ENCODE results near the gene PRSS16. TPM values are rescaled to one million over a fixed set of nuclear protein-coding genes. Genes with fewer than 3 reads are reported as not detected.

The PRSS16 gene
- total RNA-seq, 1 experiment from 2014 or later = 0.64 TPM

DNA sequence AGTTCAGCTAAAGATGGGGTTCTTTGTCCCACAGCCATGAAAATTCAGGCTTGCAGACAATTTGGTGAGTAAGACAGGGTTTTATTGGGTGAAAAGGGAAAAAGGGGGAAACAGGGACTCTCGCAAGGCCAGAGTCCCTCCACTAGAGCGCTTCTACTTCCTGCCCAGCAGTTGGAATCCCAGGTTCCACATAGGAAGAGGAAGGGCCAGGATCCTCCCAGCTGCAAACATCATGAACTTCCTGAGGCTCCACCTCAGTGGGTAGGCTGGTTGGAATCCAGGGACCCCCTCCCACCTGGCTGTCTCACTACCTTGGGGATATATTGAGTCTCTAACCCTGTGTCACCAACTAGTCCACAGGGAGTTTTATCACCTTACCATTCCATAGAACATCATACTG is 39.5 kb upstream of the PRSS16 start:
- no peak for DNase-seq (ENCODE audit: low spot score)
- Histone ChIP-seq H3K36me3 (ENCODE audit: insufficient read depth, low read length, poor library complexity, severe bottlenecking) (no peaks in the 10 kb centered on the region), H3K4me1 (ENCODE audit: insufficient read depth, low read length, poor library complexity, severe bottlenecking) (no peaks in the 10 kb centered on the region), H3K4me3 (ENCODE audit: low read depth, low read length, poor library complexity, severe bottlenecking) (no peak overlapping the region), H3K9me3 (ENCODE audit: low read depth, low read length, poor library complexity, severe bottlenecking) (no peaks in the 10 kb centered on the region), H3K27ac (ENCODE audit: low read depth, low read length, poor library complexity, severe bottlenecking) (no peak overlapping the region), H3K27me3 (replicated peaks; ENCODE audit: insufficient read depth, low read depth, low read length, poor library complexity) (no peaks in the 10 kb centered on the region)
- ChIA-PET CTCF (no interaction called here), POLR2A (ENCODE audit: low non-redundant PET) (no interaction called here)
- intact Hi-C loops (cut with micrococcal nuclease; ENCODE audit: unreplicated experiment) = no loop called here
- TF ChIP-seq, protein P1, sequence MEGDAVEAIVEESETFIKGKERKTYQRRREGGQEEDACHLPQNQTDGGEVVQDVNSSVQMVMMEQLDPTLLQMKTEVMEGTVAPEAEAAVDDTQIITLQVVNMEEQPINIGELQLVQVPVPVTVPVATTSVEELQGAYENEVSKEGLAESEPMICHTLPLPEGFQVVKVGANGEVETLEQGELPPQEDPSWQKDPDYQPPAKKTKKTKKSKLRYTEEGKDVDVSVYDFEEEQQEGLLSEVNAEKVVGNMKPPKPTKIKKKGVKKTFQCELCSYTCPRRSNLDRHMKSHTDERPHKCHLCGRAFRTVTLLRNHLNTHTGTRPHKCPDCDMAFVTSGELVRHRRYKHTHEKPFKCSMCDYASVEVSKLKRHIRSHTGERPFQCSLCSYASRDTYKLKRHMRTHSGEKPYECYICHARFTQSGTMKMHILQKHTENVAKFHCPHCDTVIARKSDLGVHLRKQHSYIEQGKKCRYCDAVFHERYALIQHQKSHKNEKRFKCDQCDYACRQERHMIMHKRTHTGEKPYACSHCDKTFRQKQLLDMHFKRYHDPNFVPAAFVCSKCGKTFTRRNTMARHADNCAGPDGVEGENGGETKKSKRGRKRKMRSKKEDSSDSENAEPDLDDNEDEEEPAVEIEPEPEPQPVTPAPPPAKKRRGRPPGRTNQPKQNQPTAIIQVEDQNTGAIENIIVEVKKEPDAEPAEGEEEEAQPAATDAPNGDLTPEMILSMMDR (conservative IDR thresholded peaks at IDR 0.05; ENCODE audit: low read depth, low read length) = no peak
- TF ChIP-seq EZH2 (IDR thresholded peaks at IDR 0.05; ENCODE audit: borderline replicate concordance, low read depth, low read length, poor library complexity, severe bottlenecking) = no peak
- no TSS peak for BruUV-seq (replicated peaks)

DNA sequence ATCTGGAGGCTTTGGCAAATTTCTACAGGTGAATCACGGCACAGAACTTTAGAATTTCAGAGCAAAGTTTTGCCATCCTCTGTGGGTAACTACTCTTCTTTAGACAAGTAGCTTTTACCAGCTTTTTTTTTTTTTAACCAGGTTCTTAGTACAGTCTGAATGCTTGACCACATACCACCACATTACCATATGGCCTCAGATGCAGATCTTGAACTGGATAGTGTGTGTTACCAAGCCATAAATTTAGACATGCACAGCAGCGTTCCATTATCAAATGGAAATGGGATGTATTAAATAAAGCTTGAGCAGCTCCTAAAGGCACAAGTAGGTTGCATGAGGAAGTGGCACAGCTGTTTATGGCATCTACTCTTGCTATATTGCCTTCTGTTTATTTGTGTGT is 38.3 kb upstream of the PRSS16 start:
- no peaks in the 10 kb centered on the region for H3K4me1 ChIP-seq (ENCODE audit: insufficient read depth, low read length, poor library complexity, severe bottlenecking)
- H3K36me3 ChIP-seq (ENCODE audit: insufficient read depth, low read length, poor library complexity, severe bottlenecking) = no peaks in the 10 kb centered on the region
- H3K4me3 ChIP-seq (ENCODE audit: low read depth, low read length, poor library complexity, severe bottlenecking) = no peak overlapping the region
- TF ChIP-seq, protein P1 (conservative IDR thresholded peaks at IDR 0.05; ENCODE audit: low read depth, low read length) = no peak
- TF ChIP-seq EZH2 (IDR thresholded peaks at IDR 0.05; ENCODE audit: borderline replicate concordance, low read depth, low read length, poor library complexity, severe bottlenecking) = no peak
- BruUV-seq (replicated peaks) = no TSS peak
- H3K27me3 ChIP-seq (replicated peaks; ENCODE audit: insufficient read depth, low read depth, low read length, poor library complexity) = no peaks in the 10 kb centered on the region
- no peak for DNase-seq (ENCODE audit: low spot score)
- no peaks in the 10 kb centered on the region for H3K9me3 ChIP-seq (ENCODE audit: low read depth, low read length, poor library complexity, severe bottlenecking)
- CTCF ChIA-PET = no interaction called here
- intact Hi-C loops (cut with micrococcal nuclease; ENCODE audit: unreplicated experiment) = no loop called here
- no peak overlapping the region for H3K27ac ChIP-seq (ENCODE audit: low read depth, low read length, poor library complexity, severe bottlenecking)
- POLR2A ChIA-PET (ENCODE audit: low non-redundant PET) = no interaction called here

DNA sequence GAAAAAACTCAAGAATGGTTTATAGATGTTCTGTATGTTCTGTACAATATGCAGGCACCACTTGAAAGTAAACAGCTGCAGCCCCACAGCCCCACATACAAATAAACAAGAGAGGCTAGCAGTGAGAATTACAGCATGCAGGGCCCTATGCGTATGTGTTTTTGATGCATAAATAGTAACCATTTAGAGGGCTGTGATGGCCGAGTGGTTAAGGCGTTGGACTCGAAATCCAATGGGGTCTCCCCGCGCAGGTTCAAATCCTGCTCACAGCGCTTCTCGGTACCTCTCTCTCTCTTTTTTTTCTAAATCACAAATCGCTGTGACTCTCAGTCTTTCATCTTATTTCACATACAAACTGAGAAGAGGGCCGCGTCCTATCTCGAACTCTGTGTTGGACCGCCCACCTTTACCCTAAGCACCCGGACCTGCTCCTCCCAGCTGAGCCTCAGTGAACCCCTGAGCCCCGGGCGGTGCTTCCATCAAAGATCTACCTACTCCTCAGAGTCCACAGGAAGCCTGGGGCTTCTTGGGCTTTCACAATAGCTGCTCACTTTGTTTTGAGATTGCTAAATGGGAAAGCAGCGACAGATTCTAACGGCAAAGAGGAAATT is 37.7 kb upstream of the PRSS16 start:
- ChIA-PET CTCF (no interaction called here), POLR2A (ENCODE audit: low non-redundant PET) (no interaction called here)
- no peak overlapping the region for H3K4me3 ChIP-seq (ENCODE audit: low read depth, low read length, poor library complexity, severe bottlenecking)
- no peaks in the 10 kb centered on the region for H3K27me3 ChIP-seq (replicated peaks; ENCODE audit: insufficient read depth, low read depth, low read length, poor library complexity)
- no peaks in the 10 kb centered on the region for H3K36me3 ChIP-seq (ENCODE audit: insufficient read depth, low read length, poor library complexity, severe bottlenecking)
- no peaks in the 10 kb centered on the region for H3K4me1 ChIP-seq (ENCODE audit: insufficient read depth, low read length, poor library complexity, severe bottlenecking)
- no peak for TF ChIP-seq EZH2 (IDR thresholded peaks at IDR 0.05; ENCODE audit: borderline replicate concordance, low read depth, low read length, poor library complexity, severe bottlenecking)
- TF ChIP-seq, protein P1 (conservative IDR thresholded peaks at IDR 0.05; ENCODE audit: low read depth, low read length) = no peak
- no peak overlapping the region for H3K27ac ChIP-seq (ENCODE audit: low read depth, low read length, poor library complexity, severe bottlenecking)
- BruUV-seq (replicated peaks) = no TSS peak
- no peaks in the 10 kb centered on the region for H3K9me3 ChIP-seq (ENCODE audit: low read depth, low read length, poor library complexity, severe bottlenecking)
- intact Hi-C loops (cut with micrococcal nuclease; ENCODE audit: unreplicated experiment) = no loop called here
- DNase-seq (ENCODE audit: low spot score) = no peak

Measured in A673 (cell line).